Stimulated activated CD8-positive, alpha-beta memory T cell treated with anti-CD3 and anti-CD28 coated beads, Interleukin-7, amount 100 ng/mL, for 48 hours (primary cell): Measurements from ENCODE around the gene ASTN1.

Experiments used
- DNase-seq, 2 donors: peaks; one replicate each; pipeline ENCODE4 v3.0.0-alpha.2; 2020; ENCODE audit warnings: low read depth in 1 of 2; ENCODE audit errors: extremely low read depth in 1 of 2

ASTN1 gene

DNA sequence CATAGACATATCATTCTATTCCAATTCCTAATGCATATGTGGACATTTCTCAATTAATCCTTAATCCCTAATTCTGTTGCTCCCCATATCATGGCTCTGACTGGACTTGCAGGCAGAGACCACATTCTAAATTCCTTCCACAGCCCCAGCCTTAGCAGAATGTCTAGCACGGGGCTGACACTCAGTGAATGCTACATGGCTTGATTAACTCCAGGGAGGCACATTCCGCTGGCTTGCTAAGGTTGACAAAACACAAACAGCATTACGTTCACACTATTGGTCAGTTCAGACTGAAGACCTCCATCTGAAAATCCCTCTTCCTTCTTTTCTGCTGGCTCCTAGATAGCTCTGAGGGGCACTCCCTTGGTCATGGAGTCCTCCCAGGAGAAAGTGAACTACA is 119.4 kb downstream of the ASTN1 start:
- DNase-seq: no peak

DNA sequence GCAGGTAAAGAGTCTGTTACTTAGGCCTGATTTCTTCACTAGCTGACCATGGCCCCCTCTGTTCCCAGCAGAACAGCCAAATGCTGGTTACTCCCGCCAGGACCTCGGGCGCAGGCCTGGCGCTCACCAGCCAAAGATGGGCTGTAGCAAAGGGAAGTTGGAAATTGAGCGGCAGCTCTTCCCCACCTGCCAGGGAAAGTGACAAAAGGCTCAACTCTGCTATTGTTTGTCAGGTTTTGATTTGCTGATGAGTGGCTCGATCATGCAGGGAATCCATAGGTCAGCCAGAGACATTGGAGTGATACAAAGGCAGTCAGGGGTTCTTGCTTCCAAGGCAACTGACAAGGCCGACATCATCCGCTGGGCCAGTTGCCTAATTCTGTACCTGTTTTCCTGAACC is 120.1 kb downstream of the ASTN1 start:
- no peak for DNase-seq

DNA sequence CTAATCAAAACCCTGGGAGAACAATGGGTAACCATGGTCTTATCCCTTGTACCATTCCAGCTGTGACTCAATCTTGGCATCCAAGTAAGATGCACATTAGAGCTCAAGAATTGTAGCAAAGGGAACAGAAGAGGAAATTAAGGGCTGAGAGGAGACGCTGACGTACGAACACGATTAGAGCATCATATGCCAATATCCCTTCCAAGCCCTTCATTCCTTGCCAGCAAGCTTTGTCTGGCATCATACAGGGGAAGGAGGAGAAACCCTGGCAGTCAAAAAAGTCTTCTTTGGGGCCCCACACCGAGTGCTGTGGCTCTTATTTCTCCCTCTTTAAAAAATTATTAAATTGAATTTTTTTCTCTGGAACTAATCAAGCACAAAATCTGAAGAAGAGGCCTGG is 120.9 kb downstream of the ASTN1 start:
- no peak for DNase-seq

DNA sequence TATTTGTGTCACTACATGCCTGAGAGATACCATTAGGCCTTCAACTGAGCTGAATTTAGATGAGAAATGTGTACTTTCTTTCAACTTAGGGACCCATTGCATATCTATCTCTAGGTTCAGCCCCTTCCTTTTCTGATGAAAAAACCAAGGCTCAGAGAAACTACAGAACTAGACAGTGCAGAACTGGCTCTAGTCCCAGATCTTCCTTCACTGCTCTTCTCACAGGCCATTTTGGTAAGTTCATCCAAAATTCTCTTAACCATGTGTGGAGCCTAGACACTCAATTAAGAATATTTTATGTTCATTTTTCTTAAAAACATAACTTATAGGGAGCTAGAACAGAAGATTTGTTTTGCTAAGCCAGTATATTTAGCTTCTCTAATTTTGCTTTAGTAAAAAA is 128.9 kb downstream of the ASTN1 start:
- DNase-seq: no peak

DNA sequence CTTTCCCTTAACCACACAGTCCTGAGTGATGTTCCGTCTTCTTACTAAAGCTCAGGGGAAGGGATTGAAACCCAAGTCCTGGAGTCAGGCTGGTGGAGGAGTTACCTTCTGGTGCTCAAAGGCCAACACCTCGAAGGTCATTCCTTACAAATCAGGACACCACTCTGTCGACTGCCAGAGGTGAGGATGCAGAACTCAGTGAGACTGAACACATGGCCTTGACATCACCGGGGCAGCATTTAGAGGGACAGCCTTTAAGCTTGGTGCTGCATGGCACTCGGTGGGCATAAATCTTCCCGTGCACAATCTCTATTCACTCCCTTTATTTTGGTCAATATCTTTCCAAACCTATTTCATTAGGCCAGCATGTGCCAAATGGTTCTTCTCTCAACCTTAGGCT is 130.9 kb downstream of the ASTN1 start:
- DNase-seq: no peak

DNA sequence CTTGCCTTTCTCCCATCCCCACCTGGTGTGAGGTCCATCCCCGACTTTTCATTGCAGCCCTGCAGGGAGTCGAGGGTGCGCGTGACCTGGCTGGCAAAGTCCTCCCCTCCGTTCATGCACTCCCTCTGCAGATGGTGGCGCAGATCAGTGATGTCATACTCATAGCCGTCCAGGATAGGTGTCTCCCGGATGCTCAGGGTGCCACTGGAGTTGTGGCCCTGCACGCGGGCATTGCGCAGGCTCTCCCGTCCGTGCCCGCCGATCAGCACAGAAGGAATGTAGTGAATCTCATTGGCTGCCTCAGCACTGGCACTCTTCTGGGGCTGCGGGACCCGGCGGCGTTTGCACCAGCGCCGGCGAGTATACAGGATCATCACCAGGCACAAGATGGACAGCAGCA is 132.1 kb downstream of the ASTN1 start:
- DNase-seq: no peak

DNA sequence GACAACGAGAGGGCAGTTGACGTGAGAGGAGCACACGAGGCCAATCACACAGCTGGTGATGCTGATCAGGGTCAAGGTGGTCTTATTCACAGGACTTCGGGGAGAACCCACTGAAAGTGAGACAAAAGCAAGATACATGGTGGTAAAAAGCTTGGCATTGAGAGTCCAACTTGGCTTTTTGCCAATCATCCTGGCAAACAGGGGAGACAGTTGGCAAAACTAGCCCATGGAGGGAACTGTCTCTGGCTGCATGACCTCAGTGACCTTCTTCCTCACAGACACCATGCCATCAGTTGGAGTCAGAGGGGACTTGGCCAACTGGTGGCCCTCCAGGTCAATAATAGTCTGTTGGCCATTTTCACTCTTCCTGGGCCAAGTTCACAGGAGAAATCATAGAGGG is 139.9 kb downstream of the ASTN1 start:
- no peak for DNase-seq

DNA sequence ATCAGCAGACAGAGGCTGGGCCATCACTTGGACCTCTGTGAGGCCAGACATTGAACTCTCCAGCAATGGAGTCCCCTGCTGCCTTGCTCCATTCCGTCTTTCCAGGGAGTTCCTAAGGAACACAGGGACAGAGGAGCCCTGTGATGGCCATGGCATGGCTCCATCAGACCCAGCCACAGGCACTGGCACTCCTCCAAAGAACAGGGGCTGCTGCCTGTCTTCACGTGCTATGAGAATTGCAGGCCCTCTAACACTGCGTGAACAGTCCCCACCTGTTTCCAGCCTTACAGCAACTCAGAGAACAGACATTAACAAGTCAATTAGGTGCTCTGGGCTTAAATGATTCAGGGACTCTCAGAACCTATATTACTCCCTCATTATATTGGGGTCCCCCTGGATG is 140.8 kb downstream of the ASTN1 start:
- no peak for DNase-seq

DNA sequence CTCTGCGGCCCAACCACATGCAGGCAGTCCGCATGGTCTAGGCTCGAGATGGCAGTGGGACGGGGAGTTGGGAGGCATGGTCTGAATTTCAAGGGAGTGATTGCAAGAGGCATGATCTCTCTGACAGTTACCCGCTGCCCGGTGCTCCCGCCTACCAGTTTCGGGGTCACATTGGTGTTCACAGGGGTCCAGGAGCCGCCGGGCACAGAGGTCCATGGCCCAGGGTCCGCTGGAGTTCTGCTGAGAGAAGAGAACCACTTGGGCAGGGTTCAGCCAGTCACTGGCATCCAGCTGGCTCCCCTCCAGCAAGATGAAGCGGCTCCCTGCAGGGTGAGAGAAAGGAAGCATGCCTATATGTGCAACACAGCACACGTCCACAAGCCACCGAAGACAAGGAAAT is 141.3 kb downstream of the ASTN1 start:
- DNase-seq: no peak

DNA sequence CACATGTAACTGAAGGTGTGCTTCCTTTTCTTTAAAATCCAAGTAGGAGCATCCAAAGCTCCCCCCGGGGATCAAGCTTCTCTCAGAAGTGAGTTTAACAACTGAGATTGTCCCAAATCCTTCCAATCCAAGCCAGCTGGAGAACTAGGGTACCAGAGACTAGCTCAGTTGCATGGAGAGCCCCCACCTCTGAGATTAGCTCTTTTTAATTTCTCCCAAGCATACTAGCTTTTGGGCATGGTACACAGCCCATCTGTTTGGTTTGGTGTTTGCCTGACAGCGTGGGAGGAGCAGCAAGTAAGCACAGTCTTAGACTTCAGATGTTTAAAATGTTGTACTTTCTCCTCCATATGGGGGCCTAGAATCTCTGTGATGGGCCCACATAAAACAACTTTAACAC is 142.8 kb downstream of the ASTN1 start:
- no peak for DNase-seq

DNA sequence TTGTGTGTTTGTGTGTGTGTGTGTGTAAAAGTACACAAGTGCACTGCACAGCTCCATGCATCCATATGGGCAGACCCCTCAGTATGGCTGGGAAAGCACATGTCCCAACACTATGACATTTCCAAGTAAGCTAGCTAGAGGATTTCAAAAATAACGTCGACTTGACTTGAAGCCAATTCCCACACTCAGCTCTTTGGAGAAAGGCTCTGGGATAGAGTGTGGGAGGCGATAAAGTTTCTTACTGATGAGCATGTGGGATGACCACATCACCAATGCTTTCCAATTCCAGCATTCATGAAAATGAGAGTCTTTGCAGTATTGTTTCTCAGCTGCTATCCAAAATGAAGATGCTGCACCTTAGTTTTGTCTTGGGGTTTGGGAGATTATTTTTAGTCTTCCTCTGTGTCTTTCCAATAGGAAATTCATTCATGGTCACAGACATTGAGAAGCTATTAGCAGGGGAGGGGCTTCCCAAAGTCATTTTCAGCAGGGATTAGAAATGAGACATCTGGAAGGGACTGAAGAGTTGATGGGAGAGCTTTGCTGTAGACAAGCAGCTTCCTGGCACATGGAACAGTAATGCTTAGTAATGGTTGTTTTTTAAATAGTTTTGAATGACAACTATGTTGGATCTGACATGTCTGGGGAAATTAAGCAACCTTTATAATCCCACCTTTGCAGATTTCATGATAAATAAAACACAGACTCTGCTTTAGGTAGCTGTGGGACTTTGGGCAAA is 143.5 kb downstream of the ASTN1 start:
- DNase-seq: no peak

DNA sequence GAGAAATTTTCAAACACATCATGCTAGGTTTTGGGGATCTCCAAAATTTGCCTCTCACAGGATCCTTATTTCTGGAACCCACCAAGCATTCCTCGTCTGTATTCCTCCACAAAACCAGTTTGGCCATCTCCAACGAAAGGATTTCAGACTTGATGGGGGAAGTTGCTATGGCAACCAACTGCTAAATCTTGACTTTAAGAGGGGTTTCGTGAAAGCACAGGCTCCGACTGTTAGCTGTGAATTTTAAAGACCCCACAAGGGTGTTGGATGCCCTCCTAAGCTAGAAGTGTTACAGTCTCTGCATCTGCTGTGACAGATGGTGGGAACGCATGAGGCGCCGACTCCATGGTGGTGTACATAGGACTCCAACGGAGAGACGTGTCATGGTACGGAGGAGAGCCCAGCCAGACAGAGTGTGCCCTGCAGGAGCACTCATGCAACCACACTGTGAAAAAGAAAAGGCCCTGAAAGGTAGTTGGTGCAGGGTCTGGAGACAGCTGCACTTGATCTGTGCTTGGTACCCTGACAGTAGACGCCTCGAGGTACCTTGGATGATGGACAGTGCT is 147.1 kb downstream of the ASTN1 start:
- DNase-seq: no peak

DNA sequence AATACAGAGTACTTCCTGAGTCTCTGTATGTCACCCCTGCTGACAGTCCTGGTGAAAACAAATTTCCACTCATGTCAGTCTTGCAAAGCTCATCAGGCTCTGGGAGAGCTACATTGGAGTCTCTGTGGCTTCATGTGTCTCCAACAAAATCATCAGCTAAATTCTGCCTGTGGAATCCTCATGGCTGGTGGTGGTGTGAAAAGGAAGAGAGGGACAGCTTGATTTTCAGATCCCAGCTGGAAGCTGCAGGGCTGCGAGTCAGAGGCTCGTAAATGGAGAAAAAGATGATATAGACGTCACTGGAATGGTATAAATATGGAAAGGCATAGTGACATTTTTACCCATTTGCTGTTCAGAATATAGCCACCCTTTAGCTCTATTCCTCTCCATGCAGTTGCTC is 150.2 kb downstream of the ASTN1 start:
- DNase-seq: no peak

DNA sequence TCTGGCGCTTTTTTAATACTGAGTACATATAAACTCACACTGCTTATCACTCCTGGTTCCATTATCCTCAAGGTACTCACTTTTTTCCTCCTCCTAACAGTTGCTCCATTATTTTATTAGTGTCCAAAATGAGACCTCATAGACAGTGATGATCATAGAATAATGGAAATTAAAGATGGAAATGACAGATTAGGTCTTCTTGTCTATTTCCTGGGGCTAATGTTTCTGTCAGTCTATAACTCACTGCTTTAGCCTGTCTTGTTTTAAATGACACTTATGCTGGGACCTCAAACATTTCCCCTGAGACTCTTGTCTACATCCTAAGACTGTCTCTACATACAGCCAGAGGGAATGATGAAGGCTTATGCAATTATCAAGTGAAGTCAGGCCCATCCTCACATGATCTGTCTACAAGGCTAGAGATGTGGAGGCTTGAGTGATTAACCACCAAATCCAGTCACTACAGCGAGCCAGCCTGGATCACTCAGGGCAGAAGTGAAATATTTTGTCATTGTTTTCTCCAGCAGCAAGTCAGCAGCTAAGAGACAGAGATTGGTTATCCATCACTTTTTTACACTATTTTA is 152.1 kb downstream of the ASTN1 start:
- no peak for DNase-seq

DNA sequence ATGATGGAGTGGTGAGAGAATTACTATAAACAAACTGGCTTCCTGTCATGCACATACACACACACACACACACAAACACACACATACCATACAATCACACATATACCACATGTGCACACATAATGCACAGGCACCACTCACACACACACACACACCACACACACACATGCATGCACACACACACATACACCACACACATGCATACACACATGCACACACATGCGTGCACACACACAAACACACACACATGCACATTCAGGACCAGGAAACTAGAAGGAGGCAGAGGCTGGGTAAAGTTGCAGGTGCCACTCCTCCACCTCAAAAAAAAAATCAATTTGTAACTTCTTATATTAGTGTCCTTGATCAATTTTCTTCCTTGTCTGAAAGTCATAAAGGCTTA is 153.0 kb downstream of the ASTN1 start:
- DNase-seq: no peak

DNA sequence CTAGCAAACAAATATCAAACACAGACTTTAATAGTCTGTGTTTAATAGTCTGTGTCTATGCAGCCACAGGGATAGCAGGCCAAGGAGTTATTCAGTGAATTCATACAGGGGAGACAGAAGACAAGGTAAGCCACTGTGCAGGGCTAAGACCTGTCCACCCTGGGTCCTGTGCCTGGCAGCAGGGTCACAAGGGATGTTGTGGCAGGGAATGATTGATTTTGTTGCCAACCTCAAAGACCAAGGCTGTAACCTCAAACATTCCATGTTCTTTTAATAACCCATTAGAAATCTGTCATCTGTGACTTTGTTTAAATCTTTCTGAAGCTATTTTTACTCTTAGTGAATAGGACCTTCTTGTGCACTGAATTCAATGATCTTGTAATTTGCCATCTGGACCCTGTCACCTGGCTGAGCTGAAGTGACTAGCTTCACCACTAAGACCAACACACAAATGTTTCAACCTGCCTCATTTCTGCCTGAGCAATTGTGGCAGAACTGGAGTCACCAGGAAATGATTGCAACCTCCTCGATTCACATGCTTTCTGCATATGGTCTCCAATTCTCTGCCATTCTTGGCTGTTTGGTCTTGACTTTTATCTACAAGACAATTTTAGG is 154.2 kb downstream of the ASTN1 start:
- no peak for DNase-seq

DNA sequence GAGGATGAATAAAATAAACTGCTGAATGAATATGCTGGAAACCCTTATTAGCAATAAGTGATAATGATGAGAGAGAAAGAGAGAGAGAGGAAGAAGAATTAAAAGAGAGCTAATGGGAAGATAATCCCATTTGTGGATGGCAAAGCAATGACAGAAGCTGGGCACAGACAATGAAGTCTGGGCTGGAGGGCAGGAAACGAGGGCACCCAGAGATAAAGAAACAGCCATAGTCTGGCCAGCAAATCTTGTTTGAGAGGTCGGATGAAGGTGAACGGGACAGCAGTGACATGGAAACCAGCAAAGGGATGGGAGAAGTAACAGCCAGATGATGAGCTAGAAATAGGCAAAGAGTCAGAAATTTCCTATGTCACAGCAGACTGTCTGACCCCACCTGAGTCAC is 155.9 kb downstream of the ASTN1 start:
- no peak for DNase-seq

DNA sequence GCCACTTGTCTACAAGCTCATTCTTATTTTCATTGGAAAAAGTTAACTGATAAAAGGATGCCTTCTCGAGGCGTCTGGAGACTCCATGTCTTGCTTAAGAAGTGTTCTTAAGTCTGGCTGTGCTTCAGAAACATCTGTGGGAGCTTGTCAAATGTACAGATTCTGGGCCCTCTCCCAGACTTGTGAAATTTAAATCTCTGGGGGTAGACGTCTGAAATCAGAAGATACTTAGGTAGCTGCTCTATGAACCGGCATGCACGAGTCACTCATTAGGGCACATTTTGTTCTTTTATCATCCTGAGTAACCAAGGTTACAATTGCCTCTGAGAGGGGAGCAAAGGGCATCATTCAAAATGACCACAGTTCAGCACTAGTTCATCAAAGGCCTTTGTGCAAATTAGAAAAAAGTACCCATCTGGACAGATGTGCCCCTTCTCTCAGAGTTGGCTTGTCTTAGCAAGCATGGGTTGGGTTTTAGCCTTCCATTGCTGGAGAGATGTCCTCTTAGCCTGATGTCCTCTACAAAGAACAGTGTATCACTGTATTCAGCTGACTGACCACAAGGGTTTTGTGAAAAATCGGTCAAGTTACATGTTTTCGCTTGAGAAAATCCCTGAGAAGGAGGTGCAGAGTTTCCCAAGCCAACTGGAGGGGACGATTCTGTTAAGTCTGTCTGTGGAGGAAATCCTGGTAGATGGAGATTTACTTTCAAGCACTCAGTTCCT is 156.9 kb downstream of the ASTN1 start:
- no peak for DNase-seq

DNA sequence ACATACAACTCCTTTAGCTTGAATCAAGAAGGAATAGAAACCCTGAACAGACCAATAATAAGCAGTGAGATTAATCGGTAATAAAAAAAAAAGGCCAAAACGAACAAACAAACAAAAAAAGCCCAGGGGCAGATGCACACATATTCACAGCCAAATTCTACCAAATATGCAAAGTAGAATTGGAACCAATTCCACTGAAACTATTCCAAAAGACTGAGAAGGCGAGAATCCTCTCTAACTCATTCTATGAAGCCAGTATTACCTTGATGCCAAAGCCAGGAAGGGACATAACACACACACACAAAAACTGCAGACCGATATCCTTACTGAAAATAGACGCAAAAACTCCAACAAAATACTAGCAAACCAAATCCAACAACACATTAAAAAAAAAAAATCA is 161.6 kb downstream of the ASTN1 start:
- DNase-seq: no peak

DNA sequence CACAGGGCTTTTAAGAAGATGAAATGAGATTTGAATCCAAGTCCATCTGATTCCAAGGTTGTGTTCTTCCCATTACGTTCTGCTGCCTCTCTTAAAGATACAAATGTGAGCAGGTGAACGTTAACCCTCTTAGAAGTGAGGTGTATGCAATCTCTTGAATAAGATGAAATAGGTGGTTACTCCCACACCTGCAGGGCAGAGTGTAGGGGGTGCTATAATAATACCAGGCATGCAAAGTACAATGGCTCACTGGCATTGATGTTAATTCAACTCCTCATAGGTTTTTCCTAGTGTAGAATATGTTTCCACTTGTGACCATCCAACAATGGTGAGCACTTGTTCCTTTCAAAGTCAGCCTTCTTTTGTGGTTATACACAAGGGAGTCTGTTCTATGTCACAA is 163.0 kb downstream of the ASTN1 start:
- no peak for DNase-seq

DNA sequence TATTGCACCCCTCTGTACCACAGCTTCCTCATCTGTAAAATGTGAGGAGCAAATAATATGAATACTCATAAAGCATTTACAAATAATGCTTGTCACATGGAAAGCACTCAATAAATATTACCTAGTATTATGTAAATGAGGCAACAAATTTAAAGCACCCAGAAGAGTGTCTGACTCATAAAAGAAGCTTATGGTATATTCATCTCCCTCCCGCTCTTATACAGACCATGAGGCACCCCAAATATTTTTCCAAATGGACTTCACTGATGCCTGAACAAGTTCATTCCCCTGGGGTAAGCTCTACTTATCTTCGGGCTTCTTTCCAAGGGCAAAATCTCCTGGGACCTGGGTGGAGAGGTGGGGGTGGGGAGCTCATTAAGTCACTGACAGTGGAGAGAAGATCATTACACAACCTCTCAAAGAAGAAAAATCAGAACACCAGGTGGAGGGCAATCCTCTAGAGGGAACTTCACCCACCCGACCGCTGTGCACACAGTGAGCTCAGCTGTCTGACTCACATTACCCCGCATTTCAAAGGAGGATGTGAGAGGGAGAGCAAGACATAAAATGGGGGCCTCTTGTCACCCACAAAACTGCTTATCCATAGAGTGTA is 166.2 kb downstream of the ASTN1 start:
- DNase-seq: no peak
